ENCODE data around the gene TNN. TPM values are rescaled to one million over a fixed set of nuclear protein-coding genes. Genes with fewer than 3 reads are reported as not detected.
"Not testable (repeated sequence)": the region's sequence is repeated elsewhere in the genome, so short reads cannot be mapped to it uniquely, and the experiment has no call there.

The TNN gene, protein sequence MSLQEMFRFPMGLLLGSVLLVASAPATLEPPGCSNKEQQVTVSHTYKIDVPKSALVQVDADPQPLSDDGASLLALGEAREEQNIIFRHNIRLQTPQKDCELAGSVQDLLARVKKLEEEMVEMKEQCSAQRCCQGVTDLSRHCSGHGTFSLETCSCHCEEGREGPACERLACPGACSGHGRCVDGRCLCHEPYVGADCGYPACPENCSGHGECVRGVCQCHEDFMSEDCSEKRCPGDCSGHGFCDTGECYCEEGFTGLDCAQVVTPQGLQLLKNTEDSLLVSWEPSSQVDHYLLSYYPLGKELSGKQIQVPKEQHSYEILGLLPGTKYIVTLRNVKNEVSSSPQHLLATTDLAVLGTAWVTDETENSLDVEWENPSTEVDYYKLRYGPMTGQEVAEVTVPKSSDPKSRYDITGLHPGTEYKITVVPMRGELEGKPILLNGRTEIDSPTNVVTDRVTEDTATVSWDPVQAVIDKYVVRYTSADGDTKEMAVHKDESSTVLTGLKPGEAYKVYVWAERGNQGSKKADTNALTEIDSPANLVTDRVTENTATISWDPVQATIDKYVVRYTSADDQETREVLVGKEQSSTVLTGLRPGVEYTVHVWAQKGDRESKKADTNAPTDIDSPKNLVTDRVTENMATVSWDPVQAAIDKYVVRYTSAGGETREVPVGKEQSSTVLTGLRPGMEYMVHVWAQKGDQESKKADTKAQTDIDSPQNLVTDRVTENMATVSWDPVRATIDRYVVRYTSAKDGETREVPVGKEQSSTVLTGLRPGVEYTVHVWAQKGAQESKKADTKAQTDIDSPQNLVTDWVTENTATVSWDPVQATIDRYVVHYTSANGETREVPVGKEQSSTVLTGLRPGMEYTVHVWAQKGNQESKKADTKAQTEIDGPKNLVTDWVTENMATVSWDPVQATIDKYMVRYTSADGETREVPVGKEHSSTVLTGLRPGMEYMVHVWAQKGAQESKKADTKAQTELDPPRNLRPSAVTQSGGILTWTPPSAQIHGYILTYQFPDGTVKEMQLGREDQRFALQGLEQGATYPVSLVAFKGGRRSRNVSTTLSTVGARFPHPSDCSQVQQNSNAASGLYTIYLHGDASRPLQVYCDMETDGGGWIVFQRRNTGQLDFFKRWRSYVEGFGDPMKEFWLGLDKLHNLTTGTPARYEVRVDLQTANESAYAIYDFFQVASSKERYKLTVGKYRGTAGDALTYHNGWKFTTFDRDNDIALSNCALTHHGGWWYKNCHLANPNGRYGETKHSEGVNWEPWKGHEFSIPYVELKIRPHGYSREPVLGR (N-terminal part only)
- total RNA-seq (under 1 TPM in 6 of 9 donors, not detected in 3; 0.05 to 0.59 (median 0.19) TPM), polyA plus RNA-seq (under 1 TPM; 0.03 to 0.08 TPM)
- long read RNA-seq, donor 1, result 0 reads
- long read RNA-seq, donor 2, result 0 reads
- long read RNA-seq, donor 3, result 0 reads

DNA sequence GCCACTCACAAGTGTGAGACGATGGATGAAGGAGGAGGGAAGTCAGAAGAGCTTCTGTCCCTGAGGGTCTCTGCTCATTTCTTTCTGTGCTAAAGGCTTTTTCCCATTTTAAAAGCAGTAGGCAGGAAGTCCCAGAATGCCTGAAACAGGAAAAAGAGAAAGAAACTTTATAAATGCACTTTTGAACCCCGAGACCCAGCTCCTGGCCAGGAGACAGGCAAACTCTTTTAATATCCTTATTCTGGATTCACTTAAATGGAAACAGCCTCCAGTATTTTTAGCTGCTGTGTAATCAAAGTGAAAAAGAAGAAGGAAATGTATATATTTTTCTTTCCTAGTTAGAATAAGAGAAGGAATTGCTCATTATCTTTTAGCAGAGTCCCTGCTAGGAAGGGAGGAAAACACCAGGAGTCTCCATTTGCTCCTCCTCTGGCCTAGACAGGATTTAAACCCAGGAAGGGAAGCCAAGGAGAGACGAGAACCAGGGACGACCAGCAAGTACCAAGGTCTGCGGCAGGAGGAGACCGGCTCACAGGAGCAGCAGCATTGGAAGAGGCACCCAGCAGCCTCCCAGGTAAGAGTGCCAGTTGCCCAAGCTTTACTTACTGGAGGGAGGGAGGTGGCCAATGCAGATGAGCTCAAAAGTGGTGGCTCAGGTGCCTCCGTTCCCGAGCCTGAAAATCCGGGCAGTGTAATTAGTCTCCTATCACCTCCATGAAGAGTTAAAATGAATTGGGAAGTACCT, at the start of gene TNN:
TSS of gene TNN (plus strand) at position 472 of the 745 bp plus-strand sequence. CDS start 9,586 bp downstream, outside the sequence.
- DNase-seq (no peak), ATAC-seq (no peak)
- H3K27ac ChIP-seq, result no peak within 1 kb of the TSS
- H3K4me3 ChIP-seq, result no peak within 1 kb of the TSS
- TF ChIP-seq POLR2A (IDR thresholded peaks at IDR 0.05), result no peak
- TF ChIP-seq, protein P1, sequence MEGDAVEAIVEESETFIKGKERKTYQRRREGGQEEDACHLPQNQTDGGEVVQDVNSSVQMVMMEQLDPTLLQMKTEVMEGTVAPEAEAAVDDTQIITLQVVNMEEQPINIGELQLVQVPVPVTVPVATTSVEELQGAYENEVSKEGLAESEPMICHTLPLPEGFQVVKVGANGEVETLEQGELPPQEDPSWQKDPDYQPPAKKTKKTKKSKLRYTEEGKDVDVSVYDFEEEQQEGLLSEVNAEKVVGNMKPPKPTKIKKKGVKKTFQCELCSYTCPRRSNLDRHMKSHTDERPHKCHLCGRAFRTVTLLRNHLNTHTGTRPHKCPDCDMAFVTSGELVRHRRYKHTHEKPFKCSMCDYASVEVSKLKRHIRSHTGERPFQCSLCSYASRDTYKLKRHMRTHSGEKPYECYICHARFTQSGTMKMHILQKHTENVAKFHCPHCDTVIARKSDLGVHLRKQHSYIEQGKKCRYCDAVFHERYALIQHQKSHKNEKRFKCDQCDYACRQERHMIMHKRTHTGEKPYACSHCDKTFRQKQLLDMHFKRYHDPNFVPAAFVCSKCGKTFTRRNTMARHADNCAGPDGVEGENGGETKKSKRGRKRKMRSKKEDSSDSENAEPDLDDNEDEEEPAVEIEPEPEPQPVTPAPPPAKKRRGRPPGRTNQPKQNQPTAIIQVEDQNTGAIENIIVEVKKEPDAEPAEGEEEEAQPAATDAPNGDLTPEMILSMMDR (IDR thresholded peaks at IDR 0.05), result no peak
- no peaks in the 10 kb centered on the region for H3K36me3 ChIP-seq
- intact Hi-C loops (cut with DNase I), result no loop called here
- peaks cover 0 to 23% (median 8%) of the 10 kb centered on the region in 12 donors for H3K4me1 ChIP-seq
- WGBS, 4 donors, result 53 to 63% (median 60%) methylated on average over 9 of the region's 9 CpGs
- peaks cover 0 to 12% (median 0%) of the 10 kb centered on the region in 9 donors for H3K27me3 ChIP-seq
- H3K9me3 ChIP-seq, result no peaks in the 10 kb centered on the region

DNA sequence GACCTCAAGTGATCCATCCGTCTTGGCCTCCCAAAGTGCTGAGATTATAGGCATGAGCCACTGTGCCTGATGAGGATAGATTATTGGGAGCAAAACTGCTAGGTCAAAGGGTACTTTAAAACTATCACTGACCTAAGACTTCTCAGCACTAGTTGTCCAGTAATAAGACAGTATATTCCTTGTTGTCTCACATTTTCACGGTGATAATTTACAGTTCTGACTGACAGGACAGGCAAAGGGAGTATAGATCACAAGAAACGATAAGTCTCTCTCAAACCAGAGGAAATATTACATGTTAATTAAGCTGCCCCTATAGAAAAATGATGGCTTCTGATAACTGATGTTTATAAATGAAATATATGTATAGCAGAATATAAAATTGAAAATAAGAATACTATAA, 48.1 kb upstream of the TNN start:
- 89 to 91% (median 91%) methylated on average over 3 of the region's 3 CpGs for WGBS, 4 donors
- DNase-seq (no peak), ATAC-seq (no peak)
- peaks cover 0 to 61% (median 40%) of the 10 kb centered on the region in 9 donors for H3K36me3 ChIP-seq
- intact Hi-C loops (cut with DNase I), result no loop called here
- no peaks in the 10 kb centered on the region for H3K27me3 ChIP-seq
- H3K9me3 ChIP-seq, result no peaks in the 10 kb centered on the region
- TF ChIP-seq, protein P1 (IDR thresholded peaks at IDR 0.05), result no peak
- TF ChIP-seq POLR2A (IDR thresholded peaks at IDR 0.05), result no peak
- no peak overlapping the region for H3K4me3 ChIP-seq
- no peak overlapping the region for H3K27ac ChIP-seq
- H3K4me1 ChIP-seq, result peaks cover 0 to 27% (median 16%) of the 10 kb centered on the region in 12 donors

DNA sequence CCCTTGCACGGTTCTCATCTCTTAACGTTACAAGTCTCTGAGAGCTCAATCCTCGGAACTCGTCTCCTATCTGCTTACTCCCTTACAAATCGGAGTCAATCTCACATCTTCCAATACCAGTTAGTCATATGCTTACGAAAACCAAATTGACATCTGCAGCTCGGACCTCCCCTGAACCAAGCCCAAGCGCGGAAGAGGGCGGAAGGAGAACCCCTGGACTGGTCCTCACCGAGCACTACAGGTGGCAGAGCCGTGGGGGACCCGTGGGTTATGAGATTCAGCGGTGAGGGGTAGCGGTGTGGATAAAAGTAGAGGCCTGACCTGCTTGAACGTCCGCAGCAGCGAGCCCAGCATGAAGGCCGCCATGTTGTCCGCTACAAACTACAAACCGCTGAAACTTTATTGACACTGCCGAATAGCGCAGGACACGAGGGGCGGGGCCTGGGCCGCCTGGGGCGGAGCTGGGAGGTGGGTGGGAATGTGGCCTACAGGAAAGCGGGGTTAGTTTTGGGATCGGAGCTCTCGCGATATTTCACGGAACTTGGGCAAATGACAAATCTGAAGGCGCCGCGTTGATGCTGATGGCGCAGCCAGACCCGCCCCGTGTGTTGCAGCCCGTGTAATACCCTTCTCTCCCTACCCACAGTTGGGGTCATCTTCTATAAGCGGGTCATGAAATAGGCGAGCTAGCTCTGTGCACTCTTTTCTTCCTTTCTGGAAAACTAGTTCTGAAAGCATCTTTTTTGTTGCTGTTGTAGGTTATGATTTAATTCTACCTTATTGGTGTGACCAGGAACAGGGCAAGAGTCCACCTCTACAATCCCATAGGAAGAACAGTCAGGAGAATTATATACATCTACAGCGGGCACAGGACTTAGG, 44.4 kb upstream of the TNN start, which contains the start of gene MRPS14:
TSS of gene MRPS14 (minus strand) at position 383 of the 879 bp plus-strand sequence. CDS start at position 366, 17 bp downstream.
- Histone ChIP-seq H3K27me3 (no peaks in the 10 kb centered on the region), H3K36me3 (peaks cover 0 to 23% (median 3%) of the 10 kb centered on the region in 9 donors), H3K4me3 (peak within 1 kb of the TSS; percentile 70 to 96 (median 92)), H3K9me3 (no peaks in the 10 kb centered on the region), H3K4me1 (peaks cover 0 to 27% (median 16%) of the 10 kb centered on the region in 12 donors), H3K27ac (peak within 1 kb of the TSS; percentile 54 to 90 (median 81))
- ATAC-seq (peak; percentile 97 to 100 (median 99)), DNase-seq (peak; percentile 97 to 98 (median 98))
- 3 to 5% (median 3%) methylated on average over 41 to 42 of the region's 42 CpGs for WGBS, 4 donors
- intact Hi-C loops (cut with DNase I), result loop anchor here in 2 of 10 donors (1.0 to 10.0 kb wide), 3 partner anchors 23 to 1182 kb away; partner anchors contain the start of gene COP1 (in 1 of the 2)
- TF ChIP-seq, protein P1 (IDR thresholded peaks at IDR 0.05), result no peak
- peak in 1 of 2 donors; percentile 70 for TF ChIP-seq POLR2A (IDR thresholded peaks at IDR 0.05)

DNA sequence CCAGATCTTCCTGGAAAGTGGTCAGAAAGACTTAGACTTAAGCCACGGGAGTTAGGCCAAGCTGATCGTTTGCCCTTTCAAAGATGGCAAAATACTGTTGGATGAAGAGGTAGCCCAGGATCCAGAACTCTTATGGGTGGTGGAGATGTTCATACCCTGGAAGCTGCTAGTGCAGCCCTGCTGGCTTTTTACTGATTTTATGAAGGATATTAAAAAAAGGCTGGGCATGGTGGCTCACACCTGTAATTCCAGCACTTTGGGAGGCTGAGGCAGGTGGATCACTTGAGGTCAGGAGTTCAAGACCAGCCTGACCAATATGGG, 43.8 kb upstream of the TNN start:
- Histone ChIP-seq H3K36me3 (peaks cover 0 to 17% (median 0%) of the 10 kb centered on the region in 9 donors), H3K4me1 (peaks cover 0 to 27% (median 16%) of the 10 kb centered on the region in 12 donors), H3K27ac (peak overlapping the region; percentile 54 to 90 (median 79)), H3K4me3 (peak overlapping the region in 11 of 12 donors; percentile 71 to 96 (median 93))
- H3K27me3 ChIP-seq, H3K9me3 ChIP-seq, DNase-seq: not testable (repeated sequence)
- peak in 2 of 4 donors; percentile 1 to 2 for ATAC-seq
- intact Hi-C loops (cut with DNase I), result loop anchor here in 2 of 10 donors (1.0 to 10.0 kb wide), 3 partner anchors 24 to 1181 kb away; partner anchors contain the start of gene COP1 (in 1 of the 2)
- 94 to 100% (median 96%) methylated on average over 2 of the region's 2 CpGs for WGBS, 4 donors

All from heart left ventricle (tissue), 16 donors.